Esophagus (tissue), 2 donors: ENCODE results near the gene NDFIP1. TPM values are rescaled to one million over a fixed set of nuclear protein-coding genes. Genes with fewer than 3 reads are reported as not detected.
"Not testable (repeated sequence)": the region's sequence is repeated elsewhere in the genome, so short reads cannot be mapped to it uniquely, and the experiment has no call there.

Experiments used
- H3K27ac ChIP-seq, 2 donors: one replicate each; pipeline ENCODE4 v1.5.1; 2013; ENCODE audit warnings: low read depth in 2 of 2, mild to moderate bottlenecking in 2 of 2, inconsistent platforms in 1 of 2, low read length in 1 of 2, moderate library complexity in 1 of 2
- H3K27me3 ChIP-seq, 2 donors: one replicate each; pipeline ENCODE4 v1.6.1; 2013; ENCODE audit warnings: low read length in 2 of 2, control low read depth in 1 of 2, mild to moderate bottlenecking in 1 of 2; ENCODE audit not compliant: insufficient read depth in 2 of 2, control insufficient read depth in 1 of 2
- H3K36me3 ChIP-seq, 2 donors: one replicate each; pipeline ENCODE4 v1.6.1; 2013; ENCODE audit warnings: low read length in 1 of 2; ENCODE audit not compliant: control insufficient read depth in 2 of 2, insufficient read depth in 2 of 2
- H3K4me1 ChIP-seq, 2 donors: one replicate each; pipeline ENCODE4 v1.6.1; 2013; ENCODE audit warnings: low read length in 1 of 2; ENCODE audit not compliant: control insufficient read depth in 2 of 2, insufficient read depth in 2 of 2
- H3K4me3 ChIP-seq, 2 donors: one replicate each; pipeline ENCODE4 v1.5.1; 2013; ENCODE audit warnings: low read length in 2 of 2, mild to moderate bottlenecking in 2 of 2, low read depth in 1 of 2, moderate library complexity in 1 of 2
- H3K9me3 ChIP-seq, 2 donors: one replicate each; pipeline ENCODE4 v1.6.1; 2013; ENCODE audit warnings: mild to moderate bottlenecking in 2 of 2, low read depth in 1 of 2, low read length in 1 of 2, moderate library complexity in 1 of 2; ENCODE audit not compliant: control insufficient read depth in 2 of 2, insufficient read depth in 1 of 2
- WGBS, 2 donors: extraction: QIAGEN DNeasy Blood & Tissue Kit; methylation state at CpG; one replicate each; pipeline ENCODE4 v1.1.7; 2013; 5-methylcytosine and 5-hydroxymethylcytosine counted together
- polyA plus RNA-seq, 2 donors: library from polyadenylated mRNA; stranded (reverse); fragments of 200-250 nt; gene quantifications; one replicate each; pipeline ENCODE4 v1.2.3, GENCODE V29; 2013
- donor health status: healthy with polysubstance abuse.
- donor health status: Bipolar disorder and iron deficiency.

The NDFIP1 gene
- polyA plus RNA-seq, 2 donors, result 14.1 to 24.4 TPM

DNA sequence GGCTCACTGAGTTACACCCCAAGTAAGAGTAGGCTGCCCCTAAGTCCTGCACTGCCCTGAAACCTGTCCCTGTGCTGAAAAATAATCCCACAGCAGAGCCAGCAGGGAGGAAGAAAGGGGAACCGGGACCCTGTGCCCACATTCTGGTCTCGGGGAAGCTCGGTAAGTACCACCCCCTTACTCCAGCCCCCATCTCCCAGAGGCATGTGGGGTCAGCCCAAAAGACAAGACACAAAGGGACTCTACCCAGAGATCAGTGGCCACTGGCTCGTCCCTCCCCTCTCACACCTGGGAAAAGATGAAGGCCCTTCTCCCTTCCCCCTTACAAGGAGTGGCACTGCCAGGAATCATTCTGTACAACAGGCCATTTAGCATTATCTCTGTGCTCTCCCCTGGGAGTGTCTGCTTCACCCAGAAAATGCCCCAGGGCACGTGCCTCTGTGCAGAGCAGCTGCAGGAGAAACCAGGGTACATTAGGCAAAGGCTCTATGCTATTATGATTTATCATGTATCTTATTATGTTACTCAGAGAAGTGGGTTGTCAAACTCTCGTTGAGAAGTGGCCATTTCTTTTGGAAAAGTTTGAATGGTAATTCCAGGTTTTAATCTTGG lies 71.3 kb downstream of the NDFIP1 start:
- Histone ChIP-seq H3K27ac (no peak overlapping the region), H3K36me3 (no peaks in the 10 kb centered on the region), H3K27me3 (no peaks in the 10 kb centered on the region), H3K4me1 (no peaks in the 10 kb centered on the region), H3K9me3 (no peaks in the 10 kb centered on the region), H3K4me3 (no peak overlapping the region)
- WGBS, 2 donors, result 82 to 84% methylated on average over 6 of the region's 6 CpGs

DNA sequence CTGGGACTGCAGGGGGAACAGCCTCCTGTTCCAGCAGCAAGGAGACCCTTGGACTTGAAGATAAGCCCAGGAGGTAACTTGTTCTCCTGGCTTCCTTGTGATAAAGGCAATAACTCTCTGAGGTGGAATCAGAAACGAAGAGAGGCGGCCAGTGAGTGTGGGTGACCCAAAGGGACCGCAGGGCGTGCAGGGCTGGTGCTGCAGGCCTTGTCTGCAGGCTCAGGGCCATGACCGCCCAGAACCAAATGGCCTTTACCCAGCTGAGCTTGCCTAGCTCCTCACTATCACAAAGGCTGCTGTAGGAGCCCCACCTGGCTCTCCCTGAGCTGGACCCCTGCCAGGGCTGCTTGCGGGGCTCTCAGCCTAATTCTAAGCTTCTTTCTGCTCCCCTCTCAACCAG lies 72.5 kb downstream of the NDFIP1 start:
- WGBS, 2 donors, result 76 to 91% methylated on average over 6 of the region's 6 CpGs
- H3K4me1 ChIP-seq, result no peaks in the 10 kb centered on the region
- no peaks in the 10 kb centered on the region for H3K27me3 ChIP-seq
- H3K27ac ChIP-seq, result no peak overlapping the region
- no peaks in the 10 kb centered on the region for H3K36me3 ChIP-seq
- H3K4me3 ChIP-seq, result no peak overlapping the region
- H3K9me3 ChIP-seq, result no peaks in the 10 kb centered on the region

- Histone ChIP-seq H3K9me3 (no peaks in the 10 kb centered on the region), H3K4me3 (no peak overlapping the region), H3K27me3 (no peaks in the 10 kb centered on the region), H3K27ac (no peak overlapping the region), H3K36me3 (no peaks in the 10 kb centered on the region), H3K4me1 (no peaks in the 10 kb centered on the region)
- 70 to 78% methylated on average over 7 of the region's 7 CpGs for WGBS, 2 donors
Measured at GRCh38 chr5:142181547-142182163, 73.1 kb downstream of the NDFIP1 start.

GRCh38 chr5:142182840-142183239 lies 74.3 kb downstream of the NDFIP1 start:
- no peak overlapping the region for H3K4me3 ChIP-seq
- H3K9me3 ChIP-seq, result no peaks in the 10 kb centered on the region
- no peak overlapping the region for H3K27ac ChIP-seq
- H3K4me1 ChIP-seq, result peaks cover 0 to 3% of the 10 kb centered on the region in 2 donors
- H3K27me3 ChIP-seq, result no peaks in the 10 kb centered on the region
- no peaks in the 10 kb centered on the region for H3K36me3 ChIP-seq
- WGBS, 2 donors, result 90 to 91% methylated on average over 5 of the region's 5 CpGs

GRCh38 chr5:142183561-142183960 lies 75.0 kb downstream of the NDFIP1 start:
- H3K27ac ChIP-seq, result no peak overlapping the region
- H3K4me3 ChIP-seq, result no peak overlapping the region
- H3K9me3 ChIP-seq, result no peaks in the 10 kb centered on the region
- no peaks in the 10 kb centered on the region for H3K36me3 ChIP-seq
- whole genome bisulfite sequencing, 2 donors, result 85 to 87% methylated on average over 8 of the region's 8 CpGs
- H3K27me3 ChIP-seq, result no peaks in the 10 kb centered on the region
- peaks cover 0 to 3% of the 10 kb centered on the region in 2 donors for H3K4me1 ChIP-seq

- H3K36me3 ChIP-seq, result no peaks in the 10 kb centered on the region
- 47 to 58% methylated on average over 9 of the region's 9 CpGs for WGBS, 2 donors
- no peak overlapping the region for H3K27ac ChIP-seq
- peaks cover 0 to 3% of the 10 kb centered on the region in 2 donors for H3K4me1 ChIP-seq
- H3K4me3 ChIP-seq, result no peak overlapping the region
- no peaks in the 10 kb centered on the region for H3K27me3 ChIP-seq
- no peaks in the 10 kb centered on the region for H3K9me3 ChIP-seq
Measured at GRCh38 chr5:142184988-142185387, 76.4 kb downstream of the NDFIP1 start.

DNA sequence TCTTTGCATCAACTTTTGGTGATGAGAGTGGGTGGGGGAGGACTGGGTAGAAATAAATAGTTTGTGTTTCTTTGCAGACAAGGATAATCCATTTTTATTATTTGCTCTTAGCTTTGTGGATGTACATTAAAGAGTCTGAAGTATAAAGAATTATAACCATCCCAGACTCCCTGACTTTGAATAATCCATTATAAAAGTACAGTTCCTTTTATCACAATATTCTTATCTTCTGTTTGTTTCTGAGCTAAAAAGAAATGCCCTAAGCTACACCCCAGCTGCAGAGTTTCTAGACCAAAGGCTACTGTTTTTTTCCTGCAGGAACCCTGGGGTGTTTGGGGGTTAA lies 77.9 kb downstream of the NDFIP1 start:
- no peak overlapping the region for H3K27ac ChIP-seq
- peaks cover 0 to 3% of the 10 kb centered on the region in 2 donors for H3K4me1 ChIP-seq
- no peaks in the 10 kb centered on the region for H3K9me3 ChIP-seq
- no peak overlapping the region for H3K4me3 ChIP-seq
- H3K36me3 ChIP-seq, result no peaks in the 10 kb centered on the region
- no peaks in the 10 kb centered on the region for H3K27me3 ChIP-seq

DNA sequence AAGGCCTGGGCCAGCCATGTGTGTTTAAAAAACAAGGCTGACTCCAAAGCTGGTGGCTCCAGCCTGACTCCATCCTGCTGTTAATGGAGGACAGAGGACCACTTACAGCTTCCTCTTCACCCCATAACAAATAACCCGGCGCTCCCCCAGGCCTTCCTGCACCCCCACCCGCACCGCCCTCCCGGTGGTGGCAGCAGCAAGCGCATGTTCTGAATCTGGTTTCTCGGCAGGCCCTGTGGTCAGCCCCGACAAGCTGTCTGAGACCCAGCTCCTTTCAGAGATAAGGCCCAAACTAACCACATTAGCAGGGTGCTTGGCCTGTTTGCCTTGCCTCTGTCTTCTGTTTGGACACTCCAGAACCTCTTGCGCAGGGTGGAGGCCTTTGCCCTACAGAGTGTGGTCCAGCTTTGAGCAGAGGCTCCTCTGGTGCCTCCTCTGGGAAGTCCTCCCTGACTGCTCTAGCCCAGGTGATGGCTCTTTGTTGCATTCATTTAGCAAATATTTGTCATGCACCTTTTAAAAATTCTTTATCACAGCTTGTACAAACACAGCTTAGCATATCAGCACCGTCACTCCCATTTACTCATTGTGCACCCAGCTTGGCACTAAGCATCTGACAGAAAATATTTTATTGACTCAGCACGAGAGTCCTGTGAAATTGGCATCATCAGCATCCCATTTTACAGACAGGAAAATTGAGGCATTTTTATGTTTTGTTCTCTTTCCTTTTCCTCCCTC lies 78.4 kb downstream of the NDFIP1 start:
- WGBS, 2 donors, result 49 to 62% methylated on average over 11 of the region's 11 CpGs
- H3K27ac ChIP-seq, result no peak overlapping the region
- H3K9me3 ChIP-seq, result no peaks in the 10 kb centered on the region
- peaks cover 0 to 3% of the 10 kb centered on the region in 2 donors for H3K4me1 ChIP-seq
- no peaks in the 10 kb centered on the region for H3K27me3 ChIP-seq
- no peaks in the 10 kb centered on the region for H3K36me3 ChIP-seq
- no peak overlapping the region for H3K4me3 ChIP-seq

GRCh38 chr5:142188691-142189090 lies 80.1 kb downstream of the NDFIP1 start:
- not testable (repeated sequence) for H3K4me1 ChIP-seq, H3K4me3 ChIP-seq, H3K27me3 ChIP-seq, H3K36me3 ChIP-seq, H3K9me3 ChIP-seq, H3K27ac ChIP-seq
- WGBS, 2 donors, result 90 to 91% methylated on average over 6 of the region's 6 CpGs

DNA sequence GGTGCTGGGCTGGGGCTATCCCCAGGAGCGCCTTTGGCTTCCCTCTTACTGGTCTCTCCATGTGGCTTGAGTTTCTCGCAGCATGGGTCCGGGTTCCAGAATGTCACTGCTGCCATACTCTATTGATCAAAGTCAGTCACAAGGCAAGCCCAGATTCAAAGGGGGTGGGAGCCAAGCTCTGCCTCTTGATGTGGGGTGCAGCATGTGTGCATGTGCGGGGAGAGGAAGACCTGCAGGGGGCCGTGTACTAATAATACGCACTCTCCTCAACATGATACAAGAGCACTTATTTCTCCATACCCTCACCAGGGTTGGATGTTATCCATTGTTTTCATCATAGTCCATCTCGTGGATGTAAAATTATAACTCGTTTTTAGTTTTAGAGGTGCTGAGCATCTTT lies 81.2 kb downstream of the NDFIP1 start:
- H3K27ac ChIP-seq, result no peak overlapping the region
- peaks cover 0 to 3% of the 10 kb centered on the region in 2 donors for H3K4me1 ChIP-seq
- H3K9me3 ChIP-seq, result no peaks in the 10 kb centered on the region
- no peak overlapping the region for H3K4me3 ChIP-seq
- no peaks in the 10 kb centered on the region for H3K36me3 ChIP-seq
- 81% methylated on average over 8 of the region's 8 CpGs for WGBS, 2 donors
- H3K27me3 ChIP-seq, result no peaks in the 10 kb centered on the region
